Neural cell (in vitro differentiated cells): Measurements from ENCODE around the gene ADAM10.

Experiments used
- EP300 ChIP-seq: fragments of 450-650 bp; conservative IDR thresholded peaks from 2 replicates; pipeline ENCODE4 v1.6.1; 2014; ENCODE audit warnings: antibody characterized with exemption, mild to moderate bottlenecking, moderate library complexity; ENCODE audit not compliant: poor library complexity, severe bottlenecking
- EZH2 ChIP-seq: fragments of 200-600, 300-800 bp; shearing (Covaris generic), sonication (generic); IDR thresholded peaks from 2 replicates; pipeline ENCODE4 v1.6.1; 2014; ENCODE audit warnings: antibody characterized with exemption, low read length, borderline replicate concordance, mild to moderate bottlenecking; ENCODE audit not compliant: insufficient read depth, poor library complexity, severe bottlenecking
- MXI1 ChIP-seq: fragments of 450-650 bp; conservative IDR thresholded peaks from 2 replicates; pipeline ENCODE4 v1.6.1; 2014; ENCODE audit warnings: antibody characterized with exemption, mild to moderate bottlenecking; ENCODE audit not compliant: poor library complexity, severe bottlenecking
- POLR2AphosphoS5 ChIP-seq: IDR thresholded peaks from 2 replicates; pipeline ENCODE4 v1.6.1; 2012
- RAD21 ChIP-seq: fragments of 450-650 bp; conservative IDR thresholded peaks from 2 replicates; pipeline ENCODE4 v1.6.1; 2014; ENCODE audit warnings: antibody characterized with exemption, mild to moderate bottlenecking, moderate library complexity
- REST ChIP-seq: IDR thresholded peaks from 2 replicates; pipeline ENCODE4 v1.6.1; 2012; ENCODE audit warnings: borderline replicate concordance
- SMC3 ChIP-seq: fragments of 450-650 bp; conservative IDR thresholded peaks from 2 replicates; pipeline ENCODE4 v1.6.1; 2014; ENCODE audit warnings: antibody characterized with exemption, mild to moderate bottlenecking, moderate library complexity; ENCODE audit not compliant: poor library complexity
- TAF1 ChIP-seq: IDR thresholded peaks from 2 replicates; pipeline ENCODE4 v1.6.1; 2012; ENCODE audit warnings: low read depth
- TF ChIP-seq, protein P1 (sequence below): fragments of 450-650 bp; IDR thresholded peaks from 2 replicates; pipeline ENCODE4 v1.5.1; 2014; ENCODE audit warnings: antibody characterized with exemption, mild to moderate bottlenecking, moderate library complexity; ENCODE audit not compliant: poor library complexity, severe bottlenecking

- TF ChIP-seq EZH2 (no peak), RAD21 (no peak), TAF1 (no peak), POLR2AphosphoS5 (no peak), REST (no peak), MXI1 (no peak), EP300 (no peak), SMC3 (no peak)
- TF ChIP-seq, protein P1, sequence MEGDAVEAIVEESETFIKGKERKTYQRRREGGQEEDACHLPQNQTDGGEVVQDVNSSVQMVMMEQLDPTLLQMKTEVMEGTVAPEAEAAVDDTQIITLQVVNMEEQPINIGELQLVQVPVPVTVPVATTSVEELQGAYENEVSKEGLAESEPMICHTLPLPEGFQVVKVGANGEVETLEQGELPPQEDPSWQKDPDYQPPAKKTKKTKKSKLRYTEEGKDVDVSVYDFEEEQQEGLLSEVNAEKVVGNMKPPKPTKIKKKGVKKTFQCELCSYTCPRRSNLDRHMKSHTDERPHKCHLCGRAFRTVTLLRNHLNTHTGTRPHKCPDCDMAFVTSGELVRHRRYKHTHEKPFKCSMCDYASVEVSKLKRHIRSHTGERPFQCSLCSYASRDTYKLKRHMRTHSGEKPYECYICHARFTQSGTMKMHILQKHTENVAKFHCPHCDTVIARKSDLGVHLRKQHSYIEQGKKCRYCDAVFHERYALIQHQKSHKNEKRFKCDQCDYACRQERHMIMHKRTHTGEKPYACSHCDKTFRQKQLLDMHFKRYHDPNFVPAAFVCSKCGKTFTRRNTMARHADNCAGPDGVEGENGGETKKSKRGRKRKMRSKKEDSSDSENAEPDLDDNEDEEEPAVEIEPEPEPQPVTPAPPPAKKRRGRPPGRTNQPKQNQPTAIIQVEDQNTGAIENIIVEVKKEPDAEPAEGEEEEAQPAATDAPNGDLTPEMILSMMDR, result no peak
Observed at GRCh38 chr15:58608129-58608590, 141.3 kb downstream of the ADAM10 start.
